OCI-LY3 (cell line): ENCODE measurements around the gene MRPL32.
A peak's percentile ranks its signal among the peaks of the same experiment; 100 is the strongest.

Source experiments
- H2AFZ ChIP-seq: fragments of 200-600, 300-600 bp; shearing (Covaris generic); 2 replicates; pipeline ENCODE4 v1.6.0; 2014; ENCODE audit warnings: antibody characterized with exemption, low read depth, low read length
- H3K27ac ChIP-seq: fragments of 200-600, 300-600 bp; sonication (generic); 2 replicates; pipeline ENCODE4 v1.5.1; 2014; ENCODE audit warnings: mild to moderate bottlenecking, low read length, moderate library complexity, mixed read lengths
- H3K27me3 ChIP-seq: fragments of 200-600, 300-600 bp; sonication (generic); 2 replicates; pipeline ENCODE4 v1.6.1; 2014; ENCODE audit warnings: low read depth, low read length, mixed read lengths
- H3K36me3 ChIP-seq: fragments of 200-600, 300-600 bp; sonication (generic); replicated peaks from 2 replicates; pipeline ENCODE3; 2014; ENCODE audit warnings: low read depth, low read length, mixed read lengths
- H3K4me1 ChIP-seq: fragments of 300-600, 200-600 bp; sonication (generic); 2 replicates; pipeline ENCODE4 v1.6.1; 2014; ENCODE audit warnings: low read length, mixed read lengths
- H3K4me2 ChIP-seq: fragments of 200-600, 300-600 bp; sonication (generic); 2 replicates; pipeline ENCODE4 v1.6.1; 2014; ENCODE audit warnings: low read length, mixed read lengths
- H3K4me3 ChIP-seq: fragments of 300-600, 200-600 bp; sonication (generic); 2 replicates; pipeline ENCODE4 v1.5.1; 2014; ENCODE audit warnings: antibody characterized with exemption, mild to moderate bottlenecking, low read length, moderate library complexity
- H3K79me2 ChIP-seq: fragments of 300-600, 200-600 bp; shearing (Covaris generic); 2 replicates; pipeline ENCODE4 v1.6.1; 2014; ENCODE audit warnings: mild to moderate bottlenecking, low read length, mixed read lengths
- H3K9ac ChIP-seq: fragments of 300-600, 200-600 bp; shearing (Covaris generic); 2 replicates; pipeline ENCODE4 v1.6.0; 2014; ENCODE audit warnings: mild to moderate bottlenecking, low read length, moderate library complexity
- H3K9me3 ChIP-seq: fragments of 200-600, 300-600 bp; shearing (Covaris generic); 2 replicates; pipeline ENCODE4 v1.6.1; 2014; ENCODE audit warnings: low read length, mixed read lengths; ENCODE audit not compliant: insufficient read depth
- H4K20me1 ChIP-seq: fragments of 200-600, 300-600 bp; sonication (generic); 2 replicates; pipeline ENCODE4 v1.6.1; 2016; ENCODE audit warnings: low read length, mixed read lengths; ENCODE audit not compliant: insufficient read depth
- CTCF ChIP-seq: fragments of 200-600, 300-600 bp; sonication (generic); IDR thresholded peaks from 2 replicates; pipeline ENCODE4 v1.5.1; 2014; ENCODE audit warnings: antibody characterized with exemption, low read length, low read depth
- EZH2phosphoT487 ChIP-seq: fragments of 200-600 bp; shearing (Covaris generic); IDR thresholded peaks from 2 replicates; pipeline ENCODE4 v1.6.1; 2018; ENCODE audit warnings: antibody characterized with exemption, mixed run types, low read depth

MRPL32 gene

GRCh38 chr7:42886893-42887505 is 45.2 kb upstream of the MRPL32 start:
- H2AFZ ChIP-seq = no peak overlapping the region

GRCh38 chr7:42893346-42894240 is 38.6 kb upstream of the MRPL32 start:
- no peak overlapping the region for H2AFZ ChIP-seq
- no peak overlapping the region for H3K4me3 ChIP-seq
- H3K9ac ChIP-seq = no peak overlapping the region
- no peak overlapping the region for H3K27ac ChIP-seq
- H3K36me3 ChIP-seq = no peaks in the 10 kb centered on the region
- no peaks in the 10 kb centered on the region for H3K27me3 ChIP-seq
- peaks cover 5% of the 10 kb centered on the region; the same call in 1 of the 2 replicates for H3K4me1 ChIP-seq
- TF ChIP-seq CTCF (no peak), EZH2phosphoT487 (no peak)
- no peak overlapping the region for H3K4me2 ChIP-seq
- no peaks in the 10 kb centered on the region for H4K20me1 ChIP-seq
- no peaks in the 10 kb centered on the region for H3K79me2 ChIP-seq
- no peaks in the 10 kb centered on the region for H3K9me3 ChIP-seq

More at GRCh38 chr7:42886893-42887505, 45.2 kb upstream of the MRPL32 start:
- no peak overlapping the region for H3K9ac ChIP-seq
- H3K4me3 ChIP-seq = peak overlapping the region; percentile 76; the same call in 1 of the 2 replicates
- H3K4me1 ChIP-seq = peaks cover 5% of the 10 kb centered on the region; the same call in 1 of the 2 replicates
- H3K4me2 ChIP-seq = peak overlapping the region; percentile 76; the same call in 1 of the 2 replicates
- no peaks in the 10 kb centered on the region for H4K20me1 ChIP-seq
- H3K9me3 ChIP-seq = no peaks in the 10 kb centered on the region
- no peak overlapping the region for H3K27ac ChIP-seq
- no peaks in the 10 kb centered on the region for H3K27me3 ChIP-seq
- H3K36me3 ChIP-seq = no peaks in the 10 kb centered on the region
- H3K79me2 ChIP-seq = no peaks in the 10 kb centered on the region
- TF ChIP-seq CTCF = no peak

GRCh38 chr7:42900842-42901241 is 31.3 kb upstream of the MRPL32 start:
- no peak for TF ChIP-seq EZH2phosphoT487
- no peak for TF ChIP-seq CTCF
- no peak overlapping the region for H3K27ac ChIP-seq
- no peak overlapping the region for H2AFZ ChIP-seq
- no peaks in the 10 kb centered on the region for H3K79me2 ChIP-seq
- H3K9ac ChIP-seq = no peak overlapping the region
- H3K4me1 ChIP-seq = no peaks in the 10 kb centered on the region
- H3K27me3 ChIP-seq = no peaks in the 10 kb centered on the region
- no peaks in the 10 kb centered on the region for H3K9me3 ChIP-seq
- H3K4me2 ChIP-seq = no peak overlapping the region
- no peak overlapping the region for H3K4me3 ChIP-seq
- no peaks in the 10 kb centered on the region for H4K20me1 ChIP-seq
- H3K36me3 ChIP-seq = no peaks in the 10 kb centered on the region

GRCh38 chr7:42902331-42902730 is 29.8 kb upstream of the MRPL32 start:
- Histone ChIP-seq H3K79me2 (no peaks in the 10 kb centered on the region), H2AFZ (no peak overlapping the region), H3K4me1 (no peaks in the 10 kb centered on the region), H3K4me2 (no peak overlapping the region), H4K20me1 (no peaks in the 10 kb centered on the region), H3K9me3 (no peaks in the 10 kb centered on the region), H3K4me3 (no peak overlapping the region), H3K27ac (no peak overlapping the region), H3K36me3 (no peaks in the 10 kb centered on the region), H3K27me3 (no peaks in the 10 kb centered on the region), H3K9ac (no peak overlapping the region)
- TF ChIP-seq CTCF = no peak
